HepG2 (cell line): Measurements from ENCODE around the gene INSYN2B. TPM values are rescaled to one million over a fixed set of nuclear protein-coding genes. Genes with fewer than 3 reads are reported as not detected.

Experiments
- ATAC-seq: fragments of 200-7000 bp; cut with Tn5 transposase; 3 replicates; pipeline ENCODE4 v1.9.1; 2020; ENCODE audit warnings: mild to moderate bottlenecking, moderate library complexity
- BruUV-seq: library from RNA; stranded (reverse); fragments of 400-500 nt; replicated peaks from 2 replicates; lab custom pipeline; 2021; lab: Mats Ljungman, UMichigan
- CTCF ChIA-PET: fragments of 300-600 bp; formaldehyde crosslinking; extraction: SDS; loops from one replicate; lab custom pipeline; 2021; ENCODE audit warnings: low total read pairs, inconsistent platforms, low intra/inter-chr PET ratio; lab: Yijun Ruan, JAX
- POLR2A ChIA-PET: fragments of 350-600 bp; sonication (Branson Sonifier 250); formaldehyde crosslinking; loops from one replicate; lab custom pipeline; 2020; ENCODE audit warnings: antibody characterized with exemption, inconsistent platforms; lab: Yijun Ruan, JAX
- DNase-seq: peaks from one replicate; pipeline ENCODE4 v3.0.0-alpha.2; 2015; ENCODE audit warnings: low spot score
- FAIRE-seq: peaks from 3 replicates; lab custom pipeline; 2011; peaks lifted over from hg19 to GRCh38; lab: Jason Lieb, UNC
- H2AFZ ChIP-seq: one replicate; pipeline ENCODE4 v1.6.1; 2011; ENCODE audit warnings: low read length, inconsistent platforms
- H3K27ac ChIP-seq: fragments of 300-600 bp; 3 replicates; pipeline ENCODE4 v1.8.0; 2011; ENCODE audit warnings: mixed run types, mild to moderate bottlenecking, mixed read lengths, low read length, inconsistent platforms; ENCODE audit not compliant: insufficient read depth; ENCODE audit errors: extremely low read length
- H3K27me3 ChIP-seq, 2 experiments: fragments of 200-600 bp in 1 of 2; 2 replicates in 1 of 2; 3 replicates in 1 of 2; pipeline versions ENCODE4 v1.6.0 to v1.8.0; 2011; ENCODE audit warnings: low read length in 2 of 2, mild to moderate bottlenecking in 2 of 2, moderate library complexity in 2 of 2, inconsistent platforms in 1 of 2; ENCODE audit not compliant: insufficient read depth in 2 of 2, control insufficient read depth in 1 of 2
- H3K36me3 ChIP-seq, 2 experiments: fragments of 200-600 bp in 1 of 2; replicated peaks in 1 of 2; 2 replicates in 1 of 2; 3 replicates in 1 of 2; pipeline versions ENCODE4 v1.5.1 to v1.8.0; 2011; ENCODE audit warnings: low read length in 2 of 2, inconsistent platforms in 1 of 2; ENCODE audit not compliant: insufficient read depth in 2 of 2, control insufficient read depth in 1 of 2
- H3K4me1 ChIP-seq: 2 replicates; pipeline ENCODE4 v1.5.1; 2012; ENCODE audit warnings: low read length, inconsistent platforms; ENCODE audit not compliant: insufficient read depth
- H3K4me2 ChIP-seq: 2 replicates; pipeline ENCODE4 v1.6.0; 2011; ENCODE audit warnings: low read depth, low read length, inconsistent platforms
- H3K4me3 ChIP-seq, 3 experiments: fragments of 200-600 bp in 1 of 3; sonication (generic), shearing (Covaris generic) in 1 of 3; replicated peaks in 1 of 3; 2 replicates each; pipeline ENCODE4 v1.5.1; 2011 to 2016; ENCODE audit warnings: low read length in 3 of 3, inconsistent platforms in 2 of 3, low read depth in 2 of 3, mild to moderate bottlenecking in 2 of 3, control low read depth in 1 of 3, mixed read lengths in 1 of 3; ENCODE audit not compliant: insufficient read depth in 1 of 3
- H3K79me2 ChIP-seq: one replicate; pipeline ENCODE4 v1.6.1; 2011; ENCODE audit warnings: low read length, inconsistent platforms; ENCODE audit not compliant: insufficient read depth
- H3K9ac ChIP-seq: 2 replicates; pipeline ENCODE4 v1.6.0; 2011; ENCODE audit warnings: mild to moderate bottlenecking, low read depth, low read length, inconsistent platforms; ENCODE audit not compliant: insufficient read depth
- H3K9me3 ChIP-seq: 2 replicates; pipeline ENCODE4 v1.5.1; 2012; ENCODE audit warnings: mild to moderate bottlenecking, low read length
- H4K20me1 ChIP-seq: 2 replicates; pipeline ENCODE4 v1.6.0; 2011; ENCODE audit warnings: inconsistent platforms, mild to moderate bottlenecking, low read length, moderate library complexity; ENCODE audit not compliant: insufficient read depth
- BORCS8-MEF2B ChIP-seq: sonication (generic); formaldehyde crosslinking; IDR thresholded peaks from 2 replicates; pipeline ENCODE4 v1.8.0; 2022; ENCODE audit warnings: mild to moderate bottlenecking, missing genetic modification reagents
- NR2F1 ChIP-seq, 2 experiments: fragments of 450-650 bp in 1 of 2; formaldehyde crosslinking in 1 of 2; IDR thresholded peaks; 2 replicates each; pipeline versions ENCODE4 v1.5.0 to v1.6.1; 2016 to 2020; ENCODE audit warnings: mild to moderate bottlenecking in 1 of 2, missing compliant biosample characterization in 1 of 2, missing genetic modification reagents in 1 of 2, moderate library complexity in 1 of 2
- TGIF2 ChIP-seq: IDR thresholded peaks from 2 replicates; pipeline ENCODE4 v1.6.1; 2016; ENCODE audit warnings: control low read depth, missing compliant biosample characterization
- ZBTB37 ChIP-seq: sonication (generic); formaldehyde crosslinking; IDR thresholded peaks from 2 replicates; pipeline ENCODE4 v1.4.0; 2020; ENCODE audit warnings: mild to moderate bottlenecking, missing genetic modification reagents
- ZNF503 ChIP-seq: sonication (generic); formaldehyde crosslinking; IDR thresholded peaks from 2 replicates; pipeline ENCODE4 v1.4.0; 2020; ENCODE audit warnings: missing genetic modification reagents
- ZNF703 ChIP-seq: sonication (generic); formaldehyde crosslinking; IDR thresholded peaks from 2 replicates; pipeline ENCODE4 v1.5.1; 2020; ENCODE audit warnings: missing genetic modification reagents, mild to moderate bottlenecking, moderate library complexity, borderline replicate concordance
- ZNF709 ChIP-seq: sonication (generic); formaldehyde crosslinking; IDR thresholded peaks from 2 replicates; pipeline ENCODE4 v1.5.0; 2020; ENCODE audit warnings: mild to moderate bottlenecking, missing genetic modification reagents
- ZNF792 ChIP-seq: IDR thresholded peaks from 2 replicates; pipeline ENCODE4 v1.6.1; 2016
- WGBS: methylation state at CpG from one replicate; pipeline ENCODE4 v1.1.6; 2017; ENCODE audit warnings: low lambda C conversion rate; 5-methylcytosine and 5-hydroxymethylcytosine counted together
- in situ Hi-C: cut with HindIII; loops from 2 replicates; pipeline ENCODE4 v1.10.0; 2017; ENCODE audit warnings: low pct_unique_long_range_greater_than_20kb; ENCODE audit not compliant: extremely low pct_ligation_motif_present
- intact Hi-C: fragments of 100-400 bp; cut with micrococcal nuclease; formaldehyde crosslinking; loops from one replicate; pipeline ENCODE4 v1.10.0; 2022; ENCODE audit not compliant: unreplicated experiment
- polyA plus RNA-seq, 8 experiments: library from polyadenylated mRNA; depleted of rRNA in 3 of 8; stranded (reverse) in 7 of 8; unstranded in 1 of 8; fragments of >200 nt; fragmentation: Illumina TruSeq in 4 of 8; extraction: Trizol in 4 of 8; gene quantifications; 2 replicates each; pipeline versions ENCODE4 v1.2.1 to v1.2.3, GENCODE V29; 2011 to 2016; ENCODE audit warnings: low read depth in 4 of 8, missing spikeins in 1 of 8, mixed read lengths in 1 of 8; ENCODE audit not compliant: insufficient read depth in 1 of 8
- total RNA-seq, 5 experiments: library from RNA; depleted of rRNA; stranded (reverse); fragments of >200 nt; fragmentation: Illumina TruSeq; extraction: Trizol; gene quantifications; 2 replicates each; pipeline ENCODE4 v1.2.3, GENCODE V29; 2016; ENCODE audit warnings: low read depth in 1 of 5

INSYN2B gene
- total and polyA plus RNA-seq, 2 of the 13 experiments (the other 11 are each of a cell fraction or from before 2014, with no cell fraction given): not detected

GRCh38 chr5:169935762-169936161 is 44.5 kb downstream of the INSYN2B start (continued):
- TF ChIP-seq ZNF703 (CRISPR knock-in tag): no peak

GRCh38 chr5:169934990-169935389 is 45.3 kb downstream of the INSYN2B start:
- TF ChIP-seq TGIF2 (CRISPR knock-in tag): no peak
- FAIRE-seq (no peak), ATAC-seq (no peak), DNase-seq (no peak)
- Histone ChIP-seq H3K9me3 (no peaks in the 10 kb centered on the region), H3K27ac (no peak overlapping the region), H3K36me3 (no peaks in the 10 kb centered on the region), H2AFZ (no peak overlapping the region), H3K9ac (no peak overlapping the region), H3K27me3 (peaks cover 4 to 6% of the 10 kb centered on the region in 2 experiments; a peak in 4 of 5 replicates), H3K4me1 (no peaks in the 10 kb centered on the region), H4K20me1 (no peaks in the 10 kb centered on the region), H3K4me2 (no peak overlapping the region), H3K79me2 (no peaks in the 10 kb centered on the region), H3K4me3 (no peak overlapping the region)
- in situ Hi-C loops (no loop called here), intact Hi-C loops (no loop called here)
- WGBS: 12% methylated on average over 7 of the region's 7 CpGs
- no TSS peak for BruUV-seq
- CTCF ChIA-PET: no interaction called here
- POLR2A ChIA-PET: no interaction called here

- H3K27me3 ChIP-seq: peaks cover 4 to 5% of the 10 kb centered on the region in 2 experiments; a peak in 4 of 5 replicates
- H3K4me1 ChIP-seq: no peaks in the 10 kb centered on the region
- no peaks in the 10 kb centered on the region for H4K20me1 ChIP-seq
- FAIRE-seq (no peak), DNase-seq (no peak), ATAC-seq (no peak)
- no peak overlapping the region for H3K4me2 ChIP-seq
- no TSS peak for BruUV-seq
- no peak overlapping the region for H3K4me3 ChIP-seq
- in situ Hi-C loops: no loop called here
- 31% methylated on average over 7 of the region's 7 CpGs for WGBS
- TF ChIP-seq ZNF503 (CRISPR knock-in tag): no peak
- no peak for TF ChIP-seq BORCS8-MEF2B
- TF ChIP-seq ZBTB37 (CRISPR knock-in tag): no peak
- no peak for TF ChIP-seq NR2F1 (CRISPR knock-in tag; IDR thresholded peaks at IDR 0.05)
- no peak for TF ChIP-seq ZNF709 (CRISPR knock-in tag)
- TF ChIP-seq ZNF792 (CRISPR knock-in tag): no peak
- TF ChIP-seq, all 625 proteins: peak for 0
- H3K27ac ChIP-seq: no peak overlapping the region
- no peaks in the 10 kb centered on the region for H3K36me3 ChIP-seq
- no peak overlapping the region for H3K9ac ChIP-seq
- ChIA-PET CTCF (no interaction called here), POLR2A (no interaction called here)
- H3K79me2 ChIP-seq: no peaks in the 10 kb centered on the region
- no peaks in the 10 kb centered on the region for H3K9me3 ChIP-seq
- no peak overlapping the region for H2AFZ ChIP-seq
- intact Hi-C loops: no loop called here
Observed at GRCh38 chr5:169933616-169934015, 46.7 kb downstream of the INSYN2B start.
